Type B pancreatic cell (in vitro differentiated cells): ENCODE results near the gene LUZP2. TPM values are rescaled to one million over a fixed set of nuclear protein-coding genes. Genes with fewer than 3 reads are reported as not detected.

Source experiments
- DNase-seq: peaks from one replicate; pipeline ENCODE4 v3.0.0; 2021; ENCODE audit warnings: mixed read lengths; ENCODE audit not compliant: unreplicated experiment; ENCODE audit errors: extremely low spot score
- H3K27ac Mint-ChIP-seq: 2 replicates; pipeline ENCODE4 v1.8.0; 2021; ENCODE audit warnings: mild to moderate bottlenecking, mixed read lengths
- H3K27me3 Mint-ChIP-seq: 2 replicates; pipeline ENCODE4 v1.8.0; 2021; ENCODE audit warnings: mixed read lengths
- H3K36me3 Mint-ChIP-seq: 2 replicates; pipeline ENCODE4 v1.8.0; 2021; ENCODE audit warnings: mixed read lengths
- H3K4me1 Mint-ChIP-seq: one replicate; pipeline ENCODE4 v1.8.0; 2021; ENCODE audit warnings: mixed read lengths; ENCODE audit not compliant: unreplicated experiment
- H3K4me3 Mint-ChIP-seq: 2 replicates; pipeline ENCODE4 v1.8.0; 2021; ENCODE audit warnings: mild to moderate bottlenecking, mixed read lengths
- H3K9me3 Mint-ChIP-seq: 2 replicates; pipeline ENCODE4 v1.8.0; 2021; ENCODE audit warnings: mixed read lengths
- total RNA-seq: library from RNA; stranded (reverse); gene quantifications from 2 replicates; pipeline ENCODE4 v1.2.1, GENCODE V29; 2021; ENCODE audit warnings: low replicate concordance
- TF ChIP-seq, protein P1 (sequence below): fragments of 200-600 bp; sonication (generic); conservative IDR thresholded peaks from 2 replicates; pipeline ENCODE4 v1.5.0; 2021; ENCODE audit warnings: antibody characterized with exemption, mild to moderate bottlenecking

LUZP2 gene
- total RNA-seq, 1 donor from 2014 or later: 6.5 TPM

DNA sequence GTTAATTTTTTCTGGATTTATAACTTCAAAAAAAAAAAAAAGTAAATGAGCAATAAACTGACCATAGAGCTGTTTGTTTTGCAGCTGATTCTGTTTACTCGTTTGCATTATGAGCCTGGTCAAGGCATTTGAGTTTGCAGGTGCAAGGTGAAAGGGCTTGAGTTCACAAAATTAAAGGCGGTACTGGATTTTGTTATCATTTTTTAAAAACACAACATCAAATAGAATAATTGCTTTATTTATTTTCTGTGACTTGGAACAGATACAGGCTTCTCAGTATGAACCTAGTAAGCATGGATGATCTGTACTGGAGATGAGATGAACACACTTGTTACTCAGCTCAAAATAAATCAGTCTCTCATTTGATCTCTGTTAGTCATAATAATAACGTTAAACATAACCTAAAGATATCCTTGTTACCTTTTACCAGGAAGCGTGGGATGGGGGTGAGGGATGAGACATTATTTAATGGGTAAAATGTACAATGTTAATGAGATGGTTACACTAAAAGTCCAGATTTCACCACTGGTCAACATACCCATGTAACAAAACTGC is 137.8 kb downstream of the LUZP2 start:
- peaks cover 8% of the 10 kb centered on the region for H3K9me3 Mint-ChIP-seq
- H3K4me1 Mint-ChIP-seq: peaks cover 6% of the 10 kb centered on the region
- H3K27ac Mint-ChIP-seq: no peak overlapping the region
- no peak overlapping the region for H3K4me3 Mint-ChIP-seq
- H3K27me3 Mint-ChIP-seq: no peaks in the 10 kb centered on the region
- no peaks in the 10 kb centered on the region for H3K36me3 Mint-ChIP-seq
- TF ChIP-seq, protein P1, sequence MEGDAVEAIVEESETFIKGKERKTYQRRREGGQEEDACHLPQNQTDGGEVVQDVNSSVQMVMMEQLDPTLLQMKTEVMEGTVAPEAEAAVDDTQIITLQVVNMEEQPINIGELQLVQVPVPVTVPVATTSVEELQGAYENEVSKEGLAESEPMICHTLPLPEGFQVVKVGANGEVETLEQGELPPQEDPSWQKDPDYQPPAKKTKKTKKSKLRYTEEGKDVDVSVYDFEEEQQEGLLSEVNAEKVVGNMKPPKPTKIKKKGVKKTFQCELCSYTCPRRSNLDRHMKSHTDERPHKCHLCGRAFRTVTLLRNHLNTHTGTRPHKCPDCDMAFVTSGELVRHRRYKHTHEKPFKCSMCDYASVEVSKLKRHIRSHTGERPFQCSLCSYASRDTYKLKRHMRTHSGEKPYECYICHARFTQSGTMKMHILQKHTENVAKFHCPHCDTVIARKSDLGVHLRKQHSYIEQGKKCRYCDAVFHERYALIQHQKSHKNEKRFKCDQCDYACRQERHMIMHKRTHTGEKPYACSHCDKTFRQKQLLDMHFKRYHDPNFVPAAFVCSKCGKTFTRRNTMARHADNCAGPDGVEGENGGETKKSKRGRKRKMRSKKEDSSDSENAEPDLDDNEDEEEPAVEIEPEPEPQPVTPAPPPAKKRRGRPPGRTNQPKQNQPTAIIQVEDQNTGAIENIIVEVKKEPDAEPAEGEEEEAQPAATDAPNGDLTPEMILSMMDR: no peak
- no peak for DNase-seq

DNA sequence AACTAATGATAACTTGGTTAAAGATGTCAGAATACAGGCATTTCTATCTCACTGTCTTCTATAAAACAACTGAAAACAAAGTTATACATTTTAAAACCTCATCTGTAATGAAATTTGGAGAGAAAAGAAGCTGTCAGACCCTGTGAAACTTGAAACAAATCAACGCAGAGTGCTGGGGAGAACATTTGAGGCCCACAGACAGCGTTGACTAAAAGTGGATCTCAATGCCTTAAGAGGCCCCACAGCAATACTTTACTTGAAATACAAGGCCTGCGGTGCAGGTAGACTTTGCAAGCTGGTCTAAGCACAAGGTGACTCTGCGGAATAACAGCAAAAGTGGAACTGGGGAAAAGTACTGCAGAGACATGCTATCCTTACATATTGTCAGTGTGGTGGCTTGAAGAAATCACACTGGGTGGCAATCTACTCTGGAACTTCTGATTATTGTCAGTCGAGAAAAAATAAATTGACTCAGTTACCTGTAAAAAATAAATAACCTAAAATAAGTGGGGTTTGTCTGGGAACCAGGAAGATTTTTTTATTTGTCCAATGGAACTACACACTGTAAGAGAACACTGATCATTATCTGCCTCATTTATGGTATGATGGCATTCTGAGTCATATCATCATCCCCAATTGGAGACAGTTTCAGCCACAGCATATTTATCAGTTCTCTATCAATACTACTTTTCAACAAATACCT is 138.9 kb downstream of the LUZP2 start:
- Mint-ChIP-seq H3K36me3 (no peaks in the 10 kb centered on the region), H3K4me1 (peaks cover 6% of the 10 kb centered on the region), H3K27ac (no peak overlapping the region), H3K4me3 (no peak overlapping the region), H3K9me3 (peaks cover 8% of the 10 kb centered on the region), H3K27me3 (no peaks in the 10 kb centered on the region)
- no peak for DNase-seq
- TF ChIP-seq, protein P1: no peak

DNA sequence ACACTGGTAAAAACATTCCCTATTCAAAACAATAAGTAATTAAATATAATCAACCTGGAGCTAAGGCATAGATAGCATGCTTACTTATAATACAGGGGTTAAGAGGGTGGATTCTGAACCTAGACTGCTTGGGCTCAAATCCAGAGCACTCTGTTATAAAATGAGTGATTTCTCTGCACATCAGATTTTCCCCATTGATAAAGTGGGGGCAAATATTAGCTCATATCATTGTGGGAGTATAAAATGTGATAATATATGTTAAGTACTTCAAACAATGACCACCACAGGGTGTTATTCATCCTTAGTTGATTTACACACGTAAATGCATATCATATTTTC is 139.4 kb downstream of the LUZP2 start:
- TF ChIP-seq, protein P1: no peak
- Mint-ChIP-seq H3K27ac (no peak overlapping the region), H3K36me3 (no peaks in the 10 kb centered on the region), H3K4me1 (peaks cover 6% of the 10 kb centered on the region), H3K27me3 (no peaks in the 10 kb centered on the region), H3K4me3 (no peak overlapping the region), H3K9me3 (peaks cover 8% of the 10 kb centered on the region)
- no peak for DNase-seq

DNA sequence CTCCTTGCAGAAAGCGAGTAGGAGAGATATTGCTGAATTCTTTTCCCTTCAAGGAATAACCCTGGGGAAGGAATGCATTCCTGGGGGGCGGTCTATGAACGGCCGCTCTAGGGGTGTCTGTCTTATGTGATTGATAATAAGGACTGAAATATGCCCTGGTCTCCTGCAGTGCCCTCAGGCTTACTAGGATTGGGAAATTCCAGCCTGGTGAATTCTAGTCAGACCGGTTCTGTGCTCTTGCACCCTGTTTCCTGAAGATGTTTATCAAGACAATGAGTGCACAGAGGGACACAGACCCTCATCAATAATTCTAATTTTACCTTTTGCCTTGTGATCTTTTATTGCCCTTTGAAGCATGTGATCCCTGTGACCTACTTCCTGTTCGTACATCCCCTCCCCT is 140.7 kb downstream of the LUZP2 start:
- no peaks in the 10 kb centered on the region for H3K36me3 Mint-ChIP-seq
- no peaks in the 10 kb centered on the region for H3K27me3 Mint-ChIP-seq
- TF ChIP-seq, protein P1: no peak
- no peak for DNase-seq
- no peak overlapping the region for H3K27ac Mint-ChIP-seq
- H3K9me3 Mint-ChIP-seq: peaks cover 14% of the 10 kb centered on the region
- peaks cover 6% of the 10 kb centered on the region for H3K4me1 Mint-ChIP-seq
- no peak overlapping the region for H3K4me3 Mint-ChIP-seq

DNA sequence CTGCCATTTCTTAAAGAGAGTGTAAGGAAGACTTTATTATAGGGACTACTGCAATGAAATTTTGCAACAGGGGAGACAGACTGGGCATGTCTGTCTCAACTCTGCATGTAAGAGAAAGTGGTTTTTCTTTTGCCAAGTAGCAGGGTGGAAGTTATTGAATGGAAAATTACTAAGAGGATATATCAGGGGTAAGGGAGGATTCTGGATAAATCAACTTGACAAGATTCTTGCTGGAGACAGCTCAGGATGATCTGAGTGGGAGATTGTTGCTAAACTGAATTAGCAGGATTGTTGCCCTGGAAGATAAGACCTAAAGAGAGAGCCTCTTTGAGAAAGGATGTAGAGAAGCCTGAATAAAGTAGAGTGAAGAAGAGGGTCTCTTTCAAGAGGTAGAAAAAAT is 145.8 kb downstream of the LUZP2 start:
- H3K36me3 Mint-ChIP-seq: no peaks in the 10 kb centered on the region
- H3K27ac Mint-ChIP-seq: no peak overlapping the region
- peaks cover 7% of the 10 kb centered on the region for H3K4me1 Mint-ChIP-seq
- H3K27me3 Mint-ChIP-seq: no peaks in the 10 kb centered on the region
- no peak for DNase-seq
- TF ChIP-seq, protein P1: no peak
- no peak overlapping the region for H3K4me3 Mint-ChIP-seq
- H3K9me3 Mint-ChIP-seq: peaks cover 9% of the 10 kb centered on the region
